T47D (cell line): ENCODE data around the gene AGAP3.
A peak's percentile ranks its signal among the peaks of the same experiment; 100 is the strongest.
"Not testable (repeated sequence)": the region's sequence is repeated elsewhere in the genome, so short reads cannot be mapped to it uniquely, and the experiment has no call there.

Experiments used
- DNase-seq, 2 experiments: peaks; one replicate each; pipeline versions ENCODE4 v3.0.0 to v3.0.0-alpha.2; 2011 to 2012; ENCODE audit warnings: low read depth in 1 of 2, low spot score in 1 of 2
- JUND ChIP-seq: IDR thresholded peaks from 2 replicates; pipeline ENCODE4 v1.6.1; 2012; ENCODE audit warnings: low read depth
- in situ Hi-C: cut with HindIII; loops from 2 replicates; pipeline ENCODE4 v1.10.0; 2016; ENCODE audit warnings: low sequenced_read_pairs, low pct_unique_long_range_greater_than_20kb

AGAP3 gene

GRCh38 chr7:151085691-151086620 is at the start of gene AGAP3:
Gene AGAP3, plus strand, starts transcription at chr7:151086475. Its CDS starts 267 bp downstream, at chr7:151086742.
- DNase-seq: peak; percentile 73 to 94
- in situ Hi-C loops: no loop called here
- no peak for TF ChIP-seq JUND

GRCh38 chr7:151038951-151039849 is 47.1 kb upstream of the AGAP3 start:
- in situ Hi-C loops: no loop called here
- no peak for TF ChIP-seq JUND

GRCh38 chr7:151039850-151040548 is 46.3 kb upstream of the AGAP3 start:
- TF ChIP-seq JUND: no peak
- no peak for DNase-seq
- in situ Hi-C loops: no loop called here

More at GRCh38 chr7:151038951-151039849, 47.1 kb upstream of the AGAP3 start:
- DNase-seq: no peak

GRCh38 chr7:151040616-151041375 is 45.5 kb upstream of the AGAP3 start:
- no peak for TF ChIP-seq JUND
- DNase-seq: no peak
- in situ Hi-C loops: no loop called here

GRCh38 chr7:151043449-151043848 is 42.8 kb upstream of the AGAP3 start:
- DNase-seq, in situ Hi-C loops: not testable (repeated sequence)

GRCh38 chr7:151043959-151044358 is 42.3 kb upstream of the AGAP3 start:
- DNase-seq: no peak
- TF ChIP-seq JUND: no peak
- in situ Hi-C loops: no loop called here

GRCh38 chr7:151045262-151045661 is 41.0 kb upstream of the AGAP3 start:
- no peak for DNase-seq
- TF ChIP-seq JUND: no peak
- in situ Hi-C loops: no loop called here

GRCh38 chr7:151045967-151046366 is 40.3 kb upstream of the AGAP3 start:
- no peak for TF ChIP-seq JUND
- in situ Hi-C loops: no loop called here
- no peak for DNase-seq

GRCh38 chr7:151046603-151047573 is 39.4 kb upstream of the AGAP3 start:
- DNase-seq: peak; percentile 28 to 47
- in situ Hi-C loops: no loop called here
- TF ChIP-seq JUND: no peak

GRCh38 chr7:151047976-151048815 is 38.1 kb upstream of the AGAP3 start, which contains the start of gene ASIC3:
Gene ASIC3, plus strand, starts transcription at chr7:151048531. Its CDS starts 355 bp downstream, at chr7:151048886.
- no peak for TF ChIP-seq JUND
- in situ Hi-C loops: no loop called here

More at GRCh38 chr7:151047976-151048815, 38.1 kb upstream of the AGAP3 start, which contains the start of gene ASIC3:
- no peak for DNase-seq
